HG02610 (cell line): ENCODE data around the gene C20orf96.

ENCODE experiments used
- ATAC-seq: cut with Tn5 transposase; IDR thresholded peaks from one replicate; pipeline ENCODE4 v1.9.1; 2021; ENCODE audit warnings: mild to moderate bottlenecking, moderate library complexity; ENCODE audit not compliant: unreplicated experiment

C20orf96 gene

GRCh38 chr20:312067-312466 lies 21.5 kb upstream of the C20orf96 start:
- ATAC-seq = no peak

- ATAC-seq = no peak
Measured at GRCh38 chr20:311609-312008, 21.1 kb upstream of the C20orf96 start.

- ATAC-seq = no peak
Measured at GRCh38 chr20:310645-311044, 20.1 kb upstream of the C20orf96 start.

GRCh38 chr20:309841-310644 lies 19.5 kb upstream of the C20orf96 start:
- ATAC-seq = peak; percentile 99

GRCh38 chr20:309306-309840 lies 18.8 kb upstream of the C20orf96 start:
- no peak for ATAC-seq

GRCh38 chr20:308427-309038 lies 18.0 kb upstream of the C20orf96 start:
- ATAC-seq = no peak

GRCh38 chr20:305745-306144 lies 15.2 kb upstream of the C20orf96 start:
- no peak for ATAC-seq

GRCh38 chr20:301886-302848 lies 11.6 kb upstream of the C20orf96 start:
- ATAC-seq = no peak

- ATAC-seq = no peak
Measured at GRCh38 chr20:300345-300990, 9.9 kb upstream of the C20orf96 start.

- no peak for ATAC-seq
Measured at GRCh38 chr20:298776-299391, 8.3 kb upstream of the C20orf96 start.

- peak; percentile 26 for ATAC-seq
Measured at GRCh38 chr20:297925-298775, 7.6 kb upstream of the C20orf96 start.

- peak; percentile 74 for ATAC-seq
Measured at GRCh38 chr20:297098-297924, 6.8 kb upstream of the C20orf96 start, which contains the start of gene ZCCHC3. ZCCHC3 (plus strand) TSS chr20:297570; CDS start chr20:297587, 17 bp downstream.

GRCh38 chr20:295804-296203 lies 5.3 kb upstream of the C20orf96 start:
- no peak for ATAC-seq

- ATAC-seq = no peak
Measured at GRCh38 chr20:294602-295001, 4.1 kb upstream of the C20orf96 start.

- no peak for ATAC-seq
Measured at GRCh38 chr20:289693-290083, 862 bp downstream of the C20orf96 start.

GRCh38 chr20:288956-289692 lies 1.4 kb downstream of the C20orf96 start:
- no peak for ATAC-seq

- no peak for ATAC-seq
Measured at GRCh38 chr20:286508-286907, 4.0 kb downstream of the C20orf96 start.

GRCh38 chr20:284172-284571 lies 6.4 kb downstream of the C20orf96 start:
- no peak for ATAC-seq
